ENCODE results near the gene TBCB. TPM values are rescaled to one million over a fixed set of nuclear protein-coding genes. Genes with fewer than 3 reads are reported as not detected.

The TBCB gene
- total and polyA plus RNA-seq, 2 donors (not counting 3 experiments of a cell fraction or from before 2014, with no cell fraction given), result 178 to 363 TPM

DNA sequence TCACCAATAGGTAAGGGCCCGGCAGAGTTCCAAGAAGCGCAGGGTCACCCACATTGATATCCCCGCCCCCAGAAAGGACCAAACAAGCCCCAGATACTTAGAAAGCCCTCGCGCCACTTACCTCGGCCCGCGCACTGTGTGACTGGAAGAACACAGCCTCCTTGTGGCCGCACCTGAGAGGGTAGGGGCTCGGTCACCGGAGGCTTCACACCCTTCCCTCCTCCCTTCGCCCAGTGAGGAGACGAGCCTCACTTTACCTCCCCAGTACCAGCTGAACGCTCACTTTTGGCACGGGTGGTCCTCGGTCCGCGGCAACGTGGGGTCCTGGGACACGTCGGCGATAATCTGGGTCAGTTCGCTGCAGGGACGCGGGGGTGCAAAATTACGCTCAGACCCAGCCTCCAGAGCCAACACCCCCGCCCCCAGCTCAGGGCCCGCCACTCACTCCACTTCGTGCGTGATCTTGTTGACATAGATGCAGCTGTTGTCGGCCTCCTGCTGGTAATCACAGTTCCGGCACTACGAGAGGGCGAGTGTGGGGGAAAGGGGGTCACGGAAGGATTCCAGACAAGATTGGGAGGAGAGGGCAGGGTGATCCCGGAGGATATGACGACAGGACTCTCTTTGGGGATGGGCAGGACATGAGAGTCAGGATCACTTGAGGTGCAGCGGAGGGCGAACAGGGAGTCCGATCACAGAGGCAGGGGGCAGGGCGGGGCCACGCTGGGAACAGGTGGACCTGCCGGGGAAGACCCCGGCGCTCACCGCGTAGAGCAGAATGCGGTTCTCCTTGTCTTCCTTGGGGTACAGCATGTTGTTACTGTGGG lies 1.2 kb upstream of the TBCB start:
- H3K9me3 ChIP-seq (replicated peaks; ENCODE audit: control insufficient read depth, insufficient read depth, low read length), result no peaks in the 10 kb centered on the region
- H3K9me1 ChIP-seq (replicated peaks; ENCODE audit: control insufficient read depth, extremely low read depth, insufficient read depth, low read length), result no peaks in the 10 kb centered on the region
- H3K79me2 ChIP-seq (ENCODE audit: control insufficient read depth, insufficient read depth, low read length), result peaks cover 15% of the 10 kb centered on the region
- H4K20me1 ChIP-seq (replicated peaks; ENCODE audit: control insufficient read depth, extremely low read depth, insufficient read depth, low read length), result no peaks in the 10 kb centered on the region
- H3K27me3 ChIP-seq (ENCODE audit: control insufficient read depth in 2 of 2, insufficient read depth in 2 of 2, low read length in 2 of 2), result no peaks in the 10 kb centered on the region
- ChIA-PET CTCF (interaction anchor here (0.9 to 3.6 kb wide), 5 partner anchors 14 to 58 kb away, joined by 4 to 32 read pairs (median 5); no protein-coding TSS in a partner anchor), POLR2A (no interaction called here)
- peak; percentile 53 for FAIRE-seq
- dilution Hi-C loops (cut with MboI; ENCODE audit: extremely low pct_ligation_motif_present, low sequenced_read_pairs), result no loop called here
- no peak for TF ChIP-seq MAX (IDR thresholded peaks at IDR 0.05; ENCODE audit: insufficient read depth, insufficient read length)
- H3K4me1 ChIP-seq (ENCODE audit: control insufficient read depth, extremely low read depth, insufficient read depth, low read length), result peaks cover 15% of the 10 kb centered on the region
- intact Hi-C loops (cut with micrococcal nuclease), result no loop called here
- peak overlapping the region; percentile 68 to 79 (median 72) for H3K4me3 ChIP-seq (replicated peaks in 1 of 3; ENCODE audit: insufficient read depth in 1 of 3, low read depth in 1 of 3, low read length in 3 of 3)
- H3K9ac ChIP-seq (replicated peaks; ENCODE audit: extremely low read depth, insufficient read depth, low read length), result peak overlapping the region; percentile 71
- H2AFZ ChIP-seq (ENCODE audit: low read depth, low read length), result peak overlapping the region; percentile 86
- H3K27ac ChIP-seq (ENCODE audit: insufficient read depth, low read depth, low read length), result peak overlapping the region; percentile 68
- peak; percentile 39 for DNase-seq (ENCODE audit: low read depth, low spot score)
- TSS peak; percentile 41 for BruUV-seq (replicated peaks)
- H3K36me3 ChIP-seq (ENCODE audit: control insufficient read depth in 2 of 2, extremely low read depth in 1 of 2, insufficient read depth in 2 of 2, low read length in 2 of 2), result peaks cover 0 to 9% of the 10 kb centered on the region in 2 experiments
- peak overlapping the region; percentile 68 for H3K4me2 ChIP-seq (ENCODE audit: insufficient read depth, low read length)

DNA sequence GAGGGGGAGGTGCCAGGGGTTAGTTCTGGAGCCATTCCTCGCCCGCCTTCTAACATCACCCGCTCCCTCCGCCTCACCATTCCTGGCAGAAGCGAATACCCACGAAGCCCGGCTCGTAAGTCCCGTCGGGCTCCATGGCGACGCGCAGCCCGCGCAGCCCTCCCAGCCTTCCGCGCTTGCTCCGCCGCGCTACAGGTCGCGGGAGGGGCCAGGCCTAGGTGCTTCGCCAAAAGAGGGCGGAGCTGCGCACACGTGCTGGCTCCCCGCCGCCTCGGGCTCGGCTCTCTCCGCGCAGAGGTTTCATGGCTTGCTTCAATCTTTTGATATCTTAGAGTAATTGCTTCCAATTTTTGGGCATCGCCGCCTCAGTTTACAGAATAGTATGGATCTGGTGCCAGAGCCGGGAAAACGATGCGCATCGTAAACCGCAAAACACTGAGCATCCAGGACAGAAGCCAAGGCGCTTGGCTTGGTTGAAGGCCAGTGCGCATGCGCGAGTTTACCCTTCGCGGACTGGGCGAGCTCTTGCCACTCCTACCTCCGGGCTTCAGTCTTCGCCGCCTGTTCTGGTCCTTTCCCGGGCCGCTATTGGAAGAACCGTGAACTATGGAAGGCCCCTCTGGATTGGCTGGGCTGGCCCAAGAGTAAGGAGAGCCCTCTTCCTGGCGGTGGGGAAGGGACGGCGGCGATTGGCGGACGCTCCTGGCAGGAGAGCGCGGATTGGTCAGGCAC lies 381 bp upstream of the TBCB start, which contains the start of gene POLR2I:
POLR2I (minus strand) TSS at position 155 of the 732 bp plus-strand sequence; CDS start at position 136, 19 bp downstream.
- peak within 1 kb of the TSS; percentile 71 for H3K9ac ChIP-seq (replicated peaks; ENCODE audit: extremely low read depth, insufficient read depth, low read length)
- no peaks in the 10 kb centered on the region for H3K9me3 ChIP-seq (replicated peaks; ENCODE audit: control insufficient read depth, insufficient read depth, low read length)
- FAIRE-seq, result peak; percentile 100
- peak within 1 kb of the TSS; percentile 68 for H3K4me2 ChIP-seq (ENCODE audit: insufficient read depth, low read length)
- H3K36me3 ChIP-seq (ENCODE audit: control insufficient read depth in 2 of 2, extremely low read depth in 1 of 2, insufficient read depth in 2 of 2, low read length in 2 of 2), result peaks cover 0 to 9% of the 10 kb centered on the region in 2 experiments
- DNase-seq (ENCODE audit: low read depth, low spot score), result peak; percentile 100
- BruUV-seq (replicated peaks), result no TSS peak
- peak within 1 kb of the TSS; percentile 86 for H2AFZ ChIP-seq (ENCODE audit: low read depth, low read length)
- peak within 1 kb of the TSS; percentile 68 for H3K27ac ChIP-seq (ENCODE audit: insufficient read depth, low read depth, low read length)
- dilution Hi-C loops (cut with MboI; ENCODE audit: extremely low pct_ligation_motif_present, low sequenced_read_pairs) (no loop called here), intact Hi-C loops (cut with micrococcal nuclease) (loop anchor here (1.0 kb wide), 8 partner anchors 12 to 184 kb away; partner anchors contain the start of genes ALKBH6, CAPNS1, THAP8 and WDR62)
- TF ChIP-seq EZH2 (IDR thresholded peaks at IDR 0.05; ENCODE audit: borderline replicate concordance, low read depth, low read length, severe bottlenecking) (no peak), POLR2AphosphoS5 (IDR thresholded peaks at IDR 0.05; ENCODE audit: insufficient read depth, low read depth, low read length) (peak; percentile 77), POLR2A (IDR thresholded peaks at IDR 0.05; ENCODE audit: low read depth, low read length) (peak; percentile 59), MYC (IDR thresholded peaks at IDR 0.05; ENCODE audit: low read depth, low read length) (peak; percentile 97), MAX (IDR thresholded peaks at IDR 0.05; ENCODE audit: insufficient read depth, insufficient read length) (peak; percentile 93), FOS (IDR thresholded peaks at IDR 0.05; ENCODE audit: borderline replicate concordance, insufficient read depth, low read length) (no peak)
- no peaks in the 10 kb centered on the region for H3K9me1 ChIP-seq (replicated peaks; ENCODE audit: control insufficient read depth, extremely low read depth, insufficient read depth, low read length)
- peak within 1 kb of the TSS; percentile 68 to 81 (median 79) for H3K4me3 ChIP-seq (replicated peaks in 1 of 3; ENCODE audit: insufficient read depth in 1 of 3, low read depth in 1 of 3, low read length in 3 of 3)
- H3K27me3 ChIP-seq (ENCODE audit: control insufficient read depth in 2 of 2, insufficient read depth in 2 of 2, low read length in 2 of 2), result no peaks in the 10 kb centered on the region
- ChIA-PET POLR2A (interaction anchor here (0.6 to 1.0 kb wide), 5 partner anchors 12 to 102 kb away, joined by 3 to 6 read pairs (median 3); no protein-coding TSS in a partner anchor), CTCF (interaction anchor here (0.6 to 3.6 kb wide), 7 partner anchors 13 to 59 kb away, joined by 3 to 32 read pairs (median 5); no protein-coding TSS in a partner anchor)
- no peaks in the 10 kb centered on the region for H4K20me1 ChIP-seq (replicated peaks; ENCODE audit: control insufficient read depth, extremely low read depth, insufficient read depth, low read length)
- H3K79me2 ChIP-seq (ENCODE audit: control insufficient read depth, insufficient read depth, low read length), result peaks cover 15% of the 10 kb centered on the region
- H3K4me1 ChIP-seq (ENCODE audit: control insufficient read depth, extremely low read depth, insufficient read depth, low read length), result peaks cover 15% of the 10 kb centered on the region

All from endothelial cell of umbilical vein (primary cell).